Tibial nerve (tissue), 4 donors: Measurements from ENCODE around the gene DDN. TPM values are rescaled to one million over a fixed set of nuclear protein-coding genes. Genes with fewer than 3 reads are reported as not detected.
A peak's percentile ranks its signal among the peaks of the same experiment; 100 is the strongest.

Source experiments
- DNase-seq, 2 donors: peaks; one replicate each; pipeline ENCODE4 v3.0.0-alpha.2; 2019; ENCODE audit warnings: low spot score in 2 of 2
- H3K27ac ChIP-seq, 4 donors: fragments of 200-600 bp; sonication (generic) in 3 of 4; one replicate each; pipeline ENCODE4 v1.5.1; 2017 to 2019; ENCODE audit warnings: mild to moderate bottlenecking in 1 of 4
- H3K27me3 ChIP-seq, 2 donors: fragments of 200-600 bp; sonication (generic) in 1 of 2; one replicate each; pipeline versions ENCODE4 v1.5.1 to v1.6.0; 2017 to 2019
- H3K36me3 ChIP-seq, 3 donors: fragments of 200-600 bp; sonication (generic); one replicate each; pipeline ENCODE4 v1.5.1; 2018 to 2019
- H3K4me1 ChIP-seq, 4 donors: fragments of 200-600 bp; sonication (generic) in 3 of 4; one replicate each; pipeline ENCODE4 v1.5.1; 2017 to 2019
- H3K4me3 ChIP-seq, 4 donors: fragments of 200-600 bp; sonication (generic) in 3 of 4; one replicate each; pipeline ENCODE4 v1.5.1; 2017 to 2019; ENCODE audit warnings: mild to moderate bottlenecking in 1 of 4, moderate library complexity in 1 of 4
- H3K9me3 ChIP-seq, 4 donors: fragments of 200-600 bp; sonication (generic) in 3 of 4; one replicate each; pipeline ENCODE4 v1.5.1; 2017 to 2019
- CTCF ChIP-seq, 5 experiments: fragments of 200-600 bp in 3 of 5; fragments of 450-650 bp in 2 of 5; sonication (generic) in 3 of 5; IDR thresholded peaks; one replicate each; pipeline ENCODE4 v1.5.1; 2016 to 2019; ENCODE audit warnings: antibody characterized with exemption in 5 of 5, mild to moderate bottlenecking in 3 of 5, moderate library complexity in 2 of 5
- EP300 ChIP-seq, 2 donors: sonication (generic); formaldehyde crosslinking; IDR thresholded peaks; one replicate each; pipeline ENCODE4 v1.6.1; 2017; ENCODE audit warnings: antibody characterized with exemption in 2 of 2, mild to moderate bottlenecking in 1 of 2
- POLR2A ChIP-seq, 2 donors: fragments of 450-650 bp; IDR thresholded peaks; one replicate each; pipeline ENCODE4 v1.6.1; 2017; ENCODE audit warnings: antibody characterized with exemption in 2 of 2, mild to moderate bottlenecking in 2 of 2, moderate library complexity in 2 of 2
- WGBS, 2 donors: methylation state at CpG; one replicate each; pipeline ENCODE4 v1.1.5; 2018; 5-methylcytosine and 5-hydroxymethylcytosine counted together
- total RNA-seq, 4 donors: library from RNA; depleted of rRNA; stranded (reverse); fragments of >200 nt; gene quantifications; one replicate each; pipeline ENCODE4 v1.1.0, GENCODE V29; 2016

The DDN gene
- total RNA-seq, 4 donors from 2014 or later, result not detected

GRCh38 chr12:48970702-48971334, 28.4 kb downstream of the DDN start:
- Histone ChIP-seq H3K27ac (no peak overlapping the region), H3K9me3 (no peaks in the 10 kb centered on the region), H3K4me3 (peak overlapping the region in 1 of 4 donors; percentile 39), H3K36me3 (no peaks in the 10 kb centered on the region), H3K27me3 (peaks cover 0 to 72% of the 10 kb centered on the region in 2 donors), H3K4me1 (peaks cover 0 to 55% (median 19%) of the 10 kb centered on the region in 4 donors)
- DNase-seq, result no peak
- TF ChIP-seq EP300 (IDR thresholded peaks at IDR 0.05) (no peak), CTCF (IDR thresholded peaks at IDR 0.05) (no peak), POLR2A (IDR thresholded peaks at IDR 0.05) (no peak)
- 35 to 40% methylated on average over 10 of the region's 10 CpGs for WGBS, 2 donors

- Histone ChIP-seq H3K27me3 (peaks cover 0 to 64% of the 10 kb centered on the region in 2 donors), H3K27ac (no peak overlapping the region), H3K9me3 (no peaks in the 10 kb centered on the region), H3K4me1 (peaks cover 0 to 55% (median 19%) of the 10 kb centered on the region in 4 donors), H3K36me3 (no peaks in the 10 kb centered on the region), H3K4me3 (peak overlapping the region; percentile 10 to 39 (median 21))
- no peak for DNase-seq
- TF ChIP-seq CTCF (IDR thresholded peaks at IDR 0.05) (no peak), EP300 (IDR thresholded peaks at IDR 0.05) (no peak), POLR2A (IDR thresholded peaks at IDR 0.05) (no peak)
- WGBS, 2 donors, result 19 to 28% methylated on average over 13 to 51 of the region's 77 CpGs
Measured at GRCh38 chr12:48969833-48970701, 29.1 kb downstream of the DDN start.

GRCh38 chr12:48969160-48969771, 29.9 kb downstream of the DDN start:
- WGBS, 2 donors, result 28 to 57% methylated on average over 7 to 8 of the region's 8 CpGs
- TF ChIP-seq EP300 (IDR thresholded peaks at IDR 0.05) (no peak), CTCF (IDR thresholded peaks at IDR 0.05) (no peak), POLR2A (IDR thresholded peaks at IDR 0.05) (no peak)
- Histone ChIP-seq H3K36me3 (no peaks in the 10 kb centered on the region), H3K27ac (no peak overlapping the region), H3K27me3 (peaks cover 0 to 67% of the 10 kb centered on the region in 2 donors), H3K4me1 (peaks cover 0 to 53% (median 19%) of the 10 kb centered on the region in 4 donors), H3K9me3 (no peaks in the 10 kb centered on the region), H3K4me3 (peak overlapping the region in 1 of 4 donors; percentile 39)
- DNase-seq, result no peak

- DNase-seq, result no peak
- H3K27me3 ChIP-seq, result peaks cover 0 to 63% of the 10 kb centered on the region in 2 donors
- TF ChIP-seq EP300 (IDR thresholded peaks at IDR 0.05), result no peak
- TF ChIP-seq POLR2A (IDR thresholded peaks at IDR 0.05), result no peak
- TF ChIP-seq CTCF (IDR thresholded peaks at IDR 0.05), result no peak
Measured at GRCh38 chr12:48968467-48968866, 30.7 kb downstream of the DDN start.

More at GRCh38 chr12:48968467-48968866, 30.7 kb downstream of the DDN start:
- 70 to 81% methylated on average over 3 of the region's 3 CpGs for WGBS, 2 donors
- Histone ChIP-seq H3K4me1 (peaks cover 0 to 46% (median 18%) of the 10 kb centered on the region in 4 donors), H3K27ac (no peak overlapping the region), H3K4me3 (no peak overlapping the region), H3K36me3 (no peaks in the 10 kb centered on the region), H3K9me3 (no peaks in the 10 kb centered on the region)
